ENCODE data around the gene ADGRG7.
"Not testable (repeated sequence)": the region's sequence is repeated elsewhere in the genome, so short reads cannot be mapped to it uniquely, and the experiment has no call there.

ADGRG7 gene

GRCh38 chr3:100647171-100647570 lies 37.8 kb downstream of the ADGRG7 start:
- DNase-seq: no peak

GRCh38 chr3:100647657-100648056 lies 38.3 kb downstream of the ADGRG7 start:
- DNase-seq: no peak

- DNase-seq: no peak
Measured at GRCh38 chr3:100650651-100651619, 41.5 kb downstream of the ADGRG7 start.

- DNase-seq: no peak
Measured at GRCh38 chr3:100653604-100654294, 44.3 kb downstream of the ADGRG7 start.

GRCh38 chr3:100656945-100657344 lies 47.5 kb downstream of the ADGRG7 start:
- DNase-seq: no peak

- not testable (repeated sequence) for DNase-seq
Measured at GRCh38 chr3:100661294-100661693, 51.9 kb downstream of the ADGRG7 start.

- no peak for DNase-seq
Measured at GRCh38 chr3:100662113-100662823, 52.9 kb downstream of the ADGRG7 start.

- DNase-seq: no peak
Measured at GRCh38 chr3:100665230-100665629, 55.8 kb downstream of the ADGRG7 start.

- DNase-seq: not testable (repeated sequence)
Measured at GRCh38 chr3:100666699-100667098, 57.3 kb downstream of the ADGRG7 start.

GRCh38 chr3:100667316-100667715 lies 57.9 kb downstream of the ADGRG7 start:
- not testable (repeated sequence) for DNase-seq

- not testable (repeated sequence) for DNase-seq
Measured at GRCh38 chr3:100670995-100671394, 61.6 kb downstream of the ADGRG7 start.

GRCh38 chr3:100681496-100681895 lies 72.1 kb downstream of the ADGRG7 start:
- DNase-seq: no peak

GRCh38 chr3:100682056-100682853 lies 72.9 kb downstream of the ADGRG7 start:
- no peak for DNase-seq

- no peak for DNase-seq
Measured at GRCh38 chr3:100682854-100683760, 73.7 kb downstream of the ADGRG7 start.

GRCh38 chr3:100693225-100693624 lies 83.8 kb downstream of the ADGRG7 start:
- DNase-seq: no peak

- no peak for DNase-seq
Measured at GRCh38 chr3:100695696-100696095, 86.3 kb downstream of the ADGRG7 start.

GRCh38 chr3:100696161-100696560 lies 86.8 kb downstream of the ADGRG7 start:
- DNase-seq: no peak

GRCh38 chr3:100697172-100697571 lies 87.8 kb downstream of the ADGRG7 start:
- no peak for DNase-seq

GRCh38 chr3:100697723-100698285 lies 88.4 kb downstream of the ADGRG7 start:
- DNase-seq: no peak

GRCh38 chr3:100698736-100699135 lies 89.3 kb downstream of the ADGRG7 start:
- no peak for DNase-seq

- no peak for DNase-seq
Measured at GRCh38 chr3:100700708-100701107, 91.3 kb downstream of the ADGRG7 start.

Data from NCI-H1048 (cell line).